H54 (cell line): ENCODE data around the gene MYADM.

Experiments used
- DNase-seq: peaks from one replicate; pipeline ENCODE4 v3.0.0; 2011; ENCODE audit warnings: low spot score, mixed read lengths; ENCODE audit not compliant: insufficient read length
- FAIRE-seq: peaks from 3 replicates; lab custom pipeline; 2011; peaks lifted over from hg19 to GRCh38; lab: Jason Lieb, UNC
- POLR2A ChIP-seq: IDR thresholded peaks from 2 replicates; pipeline ENCODE4 v1.6.1; 2011; ENCODE audit warnings: low read depth, mild to moderate bottlenecking, low read length

The MYADM gene

GRCh38 chr19:53907193-53907581 is 39.5 kb downstream of the MYADM start:
- no peak for FAIRE-seq

GRCh38 chr19:53907690-53908089 is 40.0 kb downstream of the MYADM start:
- TF ChIP-seq POLR2A: no peak
- no peak for DNase-seq
- no peak for FAIRE-seq

More at GRCh38 chr19:53907193-53907581, 39.5 kb downstream of the MYADM start:
- DNase-seq: no peak
- TF ChIP-seq POLR2A: no peak

- no peak for TF ChIP-seq POLR2A
- DNase-seq (peak; percentile 86), FAIRE-seq (no peak)
These were observed 40.6 kb downstream of the MYADM start for GRCh38 chr19:53908106-53908934.

DNA sequence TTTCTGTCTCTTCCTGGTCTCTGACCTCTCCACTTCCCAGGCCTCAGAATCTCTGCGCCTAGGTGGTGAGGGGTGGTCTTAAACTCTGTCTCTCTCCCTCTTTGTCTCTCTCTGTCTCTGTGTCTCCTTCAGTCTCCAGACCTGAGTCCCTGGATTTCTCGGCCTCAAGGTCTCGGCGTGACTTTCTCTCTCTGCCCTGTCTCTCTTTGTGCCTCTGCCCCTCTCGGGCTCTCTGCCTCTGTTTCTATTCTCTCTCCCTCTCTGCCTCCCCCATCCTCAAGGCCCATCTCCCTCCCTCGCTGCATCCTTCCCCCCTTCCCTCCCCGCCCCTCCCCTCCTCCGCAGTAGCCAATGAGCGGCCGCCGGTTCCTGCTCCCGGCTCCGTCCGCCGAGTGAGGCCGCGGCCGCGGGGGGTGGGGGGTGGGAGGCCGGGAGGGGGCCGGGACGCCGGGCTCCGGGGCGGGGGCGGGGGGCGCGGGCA is 41.3 kb downstream of the MYADM start, which contains the start of gene CACNG7:
TSS of gene CACNG7 (plus strand) at position 344 of the 481 bp plus-strand sequence. CDS start 3,554 bp downstream, outside the sequence.
- no peak for TF ChIP-seq POLR2A
- FAIRE-seq: no peak
- no peak for DNase-seq

GRCh38 chr19:53909471-53910169 is 41.9 kb downstream of the MYADM start:
- DNase-seq: no peak
- no peak for TF ChIP-seq POLR2A
- no peak for FAIRE-seq

- TF ChIP-seq POLR2A: no peak
- FAIRE-seq (no peak), DNase-seq (no peak)
These were observed 42.5 kb downstream of the MYADM start for GRCh38 chr19:53910170-53910518.

DNA sequence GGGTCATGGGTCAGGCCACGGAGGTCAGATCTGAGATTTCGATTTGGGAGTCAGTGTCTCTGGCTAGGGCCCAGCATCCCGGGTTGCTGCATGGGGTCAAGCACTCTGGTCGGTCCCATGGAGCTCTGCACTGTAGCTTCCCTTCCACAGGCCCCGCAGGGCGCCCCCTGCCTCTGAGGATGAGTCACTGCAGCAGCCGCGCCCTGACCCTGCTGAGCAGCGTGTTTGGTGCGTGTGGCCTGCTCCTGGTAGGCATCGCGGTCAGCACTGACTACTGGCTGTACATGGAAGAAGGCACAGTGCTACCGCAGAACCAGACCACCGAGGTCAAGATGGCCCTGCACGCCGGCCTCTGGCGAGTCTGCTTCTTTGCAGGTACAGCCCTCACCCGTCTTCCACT is 45.0 kb downstream of the MYADM start:
- DNase-seq (peak; percentile 70), FAIRE-seq (no peak)
- TF ChIP-seq POLR2A: no peak

DNA sequence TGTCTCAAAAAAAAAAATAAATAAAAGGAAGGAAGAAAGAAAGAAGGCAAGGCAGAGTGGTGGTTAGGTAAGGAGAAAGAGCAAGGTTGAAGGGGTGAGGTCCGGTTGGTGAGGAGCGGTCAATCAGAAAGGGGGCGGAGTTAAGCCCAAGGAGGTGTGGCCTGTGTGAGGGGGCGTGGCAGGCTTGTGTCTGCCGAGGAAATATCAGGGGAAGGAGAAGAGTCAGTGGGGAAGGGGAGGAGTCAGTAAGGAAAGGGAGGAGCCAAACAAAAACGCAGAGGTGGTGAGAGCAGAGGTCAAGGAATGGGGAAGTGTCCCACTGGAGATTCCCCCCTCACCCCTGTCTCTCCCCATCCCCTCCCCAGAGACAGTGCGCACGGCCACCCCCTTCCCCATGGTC is 47.3 kb downstream of the MYADM start:
- DNase-seq: no peak
- TF ChIP-seq POLR2A: no peak
- FAIRE-seq: no peak

- DNase-seq (no peak), FAIRE-seq (no peak)
- TF ChIP-seq POLR2A: no peak
These were observed 48.3 kb downstream of the MYADM start for GRCh38 chr19:53916004-53916403.

GRCh38 chr19:53917356-53917755 is 49.7 kb downstream of the MYADM start:
- FAIRE-seq (no peak), DNase-seq (no peak)
- no peak for TF ChIP-seq POLR2A
